ENCODE data around the gene TMEM247. TPM values are rescaled to one million over a fixed set of nuclear protein-coding genes. Genes with fewer than 3 reads are reported as not detected.

Gene TMEM247
- total RNA-seq, 1 experiment from 2014 or later, result not detected

- Mint-ChIP-seq H3K4me3 (ENCODE audit: unreplicated experiment) (peak overlapping the region; percentile 87), H3K36me3 (ENCODE audit: insufficient read depth, unreplicated experiment) (no peaks in the 10 kb centered on the region), H3K4me1 (ENCODE audit: low read depth, unreplicated experiment) (peaks cover 6% of the 10 kb centered on the region), H3K27me3 (ENCODE audit: insufficient read depth, unreplicated experiment) (peaks cover 12% of the 10 kb centered on the region), H3K27ac (ENCODE audit: unreplicated experiment) (no peak overlapping the region), H3K9me3 (ENCODE audit: unreplicated experiment) (no peaks in the 10 kb centered on the region)
- Histone ChIP-seq H3K4me3 (ENCODE audit: low read depth, low read length) (peak overlapping the region; percentile 53), H3K27me3 (replicated peaks; ENCODE audit: control insufficient read depth, insufficient read depth, low read length) (no peaks in the 10 kb centered on the region), H3K4me1 (peaks cover 8% of the 10 kb centered on the region), H3K36me3 (ENCODE audit: control insufficient read depth, insufficient read depth, low read length) (no peaks in the 10 kb centered on the region), H3K9me3 (no peaks in the 10 kb centered on the region)
- POLR2A ChIA-PET, result no interaction called here
- DNase-seq, result no peak
- intact Hi-C loops (cut with micrococcal nuclease; ENCODE audit: unreplicated experiment), result no loop called here
- TSS peak; percentile 38 for BruUV-seq (replicated peaks)
- CTCF ChIA-PET, result no interaction called here
- no peak for TF ChIP-seq CTCF (IDR thresholded peaks at IDR 0.05; ENCODE audit: insufficient read depth in 1 of 2, low read depth in 1 of 2, low read length in 1 of 2, severe bottlenecking in 1 of 2, unreplicated experiment in 1 of 2)
Observed at GRCh38 chr2:46499392-46499785, 20.0 kb downstream of the TMEM247 start.

GRCh38 chr2:46500801-46501200 lies 21.4 kb downstream of the TMEM247 start:
- Mint-ChIP-seq H3K4me1 (ENCODE audit: low read depth, unreplicated experiment) (peaks cover 6% of the 10 kb centered on the region), H3K27ac (ENCODE audit: unreplicated experiment) (no peak overlapping the region), H3K27me3 (ENCODE audit: insufficient read depth, unreplicated experiment) (peaks cover 12% of the 10 kb centered on the region), H3K4me3 (ENCODE audit: unreplicated experiment) (no peak overlapping the region), H3K9me3 (ENCODE audit: unreplicated experiment) (no peaks in the 10 kb centered on the region), H3K36me3 (ENCODE audit: insufficient read depth, unreplicated experiment) (no peaks in the 10 kb centered on the region)
- ChIA-PET POLR2A (no interaction called here), CTCF (interaction anchor here (0.5 kb wide), 1 partner anchor 146 kb away, joined by 8 read pairs; no protein-coding TSS in a partner anchor)
- no peaks in the 10 kb centered on the region for H3K9me3 ChIP-seq
- DNase-seq, result no peak
- intact Hi-C loops (cut with micrococcal nuclease; ENCODE audit: unreplicated experiment), result no loop called here
- no peaks in the 10 kb centered on the region for H3K36me3 ChIP-seq (ENCODE audit: control insufficient read depth, insufficient read depth, low read length)
- H3K27me3 ChIP-seq (replicated peaks; ENCODE audit: control insufficient read depth, insufficient read depth, low read length), result no peaks in the 10 kb centered on the region
- BruUV-seq (replicated peaks), result no TSS peak
- TF ChIP-seq CTCF (IDR thresholded peaks at IDR 0.05; ENCODE audit: insufficient read depth in 1 of 2, low read depth in 1 of 2, low read length in 1 of 2, severe bottlenecking in 1 of 2, unreplicated experiment in 1 of 2), result no peak
- no peak overlapping the region for H3K4me3 ChIP-seq (ENCODE audit: low read depth, low read length)
- peaks cover 8% of the 10 kb centered on the region for H3K4me1 ChIP-seq

- H3K4me3 ChIP-seq (ENCODE audit: low read depth, low read length), result no peak overlapping the region
Observed at GRCh38 chr2:46502291-46502885, 23.0 kb downstream of the TMEM247 start.

More at GRCh38 chr2:46502291-46502885, 23.0 kb downstream of the TMEM247 start:
- Histone ChIP-seq H3K9me3 (no peaks in the 10 kb centered on the region), H3K4me1 (peaks cover 8% of the 10 kb centered on the region), H3K36me3 (ENCODE audit: control insufficient read depth, insufficient read depth, low read length) (no peaks in the 10 kb centered on the region), H3K27me3 (replicated peaks; ENCODE audit: control insufficient read depth, insufficient read depth, low read length) (no peaks in the 10 kb centered on the region)
- Mint-ChIP-seq H3K4me3 (ENCODE audit: unreplicated experiment) (no peak overlapping the region), H3K27me3 (ENCODE audit: insufficient read depth, unreplicated experiment) (peaks cover 14% of the 10 kb centered on the region), H3K27ac (ENCODE audit: unreplicated experiment) (no peak overlapping the region), H3K36me3 (ENCODE audit: insufficient read depth, unreplicated experiment) (no peaks in the 10 kb centered on the region), H3K4me1 (ENCODE audit: low read depth, unreplicated experiment) (peaks cover 6% of the 10 kb centered on the region), H3K9me3 (ENCODE audit: unreplicated experiment) (no peaks in the 10 kb centered on the region)
- CTCF ChIA-PET, result interaction anchor here (0.6 kb wide), 1 partner anchor 45 kb away, joined by 6 read pairs; no protein-coding TSS in a partner anchor
- intact Hi-C loops (cut with micrococcal nuclease; ENCODE audit: unreplicated experiment), result no loop called here
- no TSS peak for BruUV-seq (replicated peaks)
- POLR2A ChIA-PET, result no interaction called here
- TF ChIP-seq CTCF (IDR thresholded peaks at IDR 0.05; ENCODE audit: insufficient read depth in 1 of 2, low read depth in 1 of 2, low read length in 1 of 2, severe bottlenecking in 1 of 2, unreplicated experiment in 1 of 2), result no peak
- DNase-seq, result peak in 1 of 2 experiments; percentile 36

Data from Caco-2 (cell line).